ENCODE results near the gene MUC4.

Gene MUC4

DNA sequence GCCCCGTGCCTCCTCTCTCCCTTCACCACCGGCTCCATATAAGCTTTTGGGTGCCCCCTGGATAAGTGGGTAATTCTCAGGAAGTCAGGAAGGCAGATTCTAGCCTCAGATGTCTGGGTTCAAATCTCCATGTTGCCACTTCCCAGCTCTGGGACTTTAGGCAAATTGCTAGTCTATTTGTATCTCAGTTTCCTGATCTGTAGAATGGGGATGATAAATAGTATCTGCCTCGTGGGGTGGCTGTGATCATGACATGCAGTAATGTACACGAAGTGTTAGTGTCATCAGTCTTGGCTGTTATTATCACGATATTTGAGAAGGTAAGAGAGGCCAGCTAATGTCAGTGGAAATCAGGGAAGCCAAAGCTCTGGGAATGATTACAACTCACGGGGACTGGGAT lies 43.3 kb downstream of the MUC4 start:
- H3F3A ChIP-seq (ENCODE audit: low read depth), result no peaks in the 10 kb centered on the region
- no peak overlapping the region for H2AFZ ChIP-seq (ENCODE audit: low read length)
- no peak overlapping the region for H3K9ac ChIP-seq (ENCODE audit: low read depth, low read length, poor library complexity, severe bottlenecking)
- no peaks in the 10 kb centered on the region for H3K36me3 ChIP-seq (ENCODE audit: insufficient read depth, low read length)
- no peaks in the 10 kb centered on the region for H3K9me2 ChIP-seq (replicated peaks; ENCODE audit: low read depth, low read length)
- H3K27me3 ChIP-seq (ENCODE audit: insufficient read depth, low read length, poor library complexity, severe bottlenecking), result no peaks in the 10 kb centered on the region
- H3K79me2 ChIP-seq (ENCODE audit: insufficient read depth, low read length), result no peaks in the 10 kb centered on the region
- no peak overlapping the region for H3K4me2 ChIP-seq (ENCODE audit: low read depth, low read length, poor library complexity, severe bottlenecking)
- no peaks in the 10 kb centered on the region for H4K20me1 ChIP-seq (ENCODE audit: insufficient read depth, low read length, poor library complexity, severe bottlenecking)
- no peak overlapping the region for H3K4me3 ChIP-seq (ENCODE audit: low read length, poor library complexity, severe bottlenecking)
- no peaks in the 10 kb centered on the region for H3K9me3 ChIP-seq (ENCODE audit: insufficient read depth, low read depth, low read length)
- no peaks in the 10 kb centered on the region for H3K4me1 ChIP-seq (ENCODE audit: insufficient read depth, low read length, poor library complexity, severe bottlenecking)
- TF ChIP-seq CTCF (conservative IDR thresholded peaks at IDR 0.05; ENCODE audit: low read length) (no peak), EZH2phosphoT487 (IDR thresholded peaks at IDR 0.05; ENCODE audit: borderline replicate concordance) (no peak)

GRCh38 chr3:195767792-195768191 lies 43.9 kb downstream of the MUC4 start:
- Histone ChIP-seq H3K9me2 (replicated peaks; ENCODE audit: low read depth, low read length) (no peaks in the 10 kb centered on the region), H3K4me2 (ENCODE audit: low read depth, low read length, poor library complexity, severe bottlenecking) (no peak overlapping the region), H3K9ac (ENCODE audit: low read depth, low read length, poor library complexity, severe bottlenecking) (no peak overlapping the region), H2AFZ (ENCODE audit: low read length) (no peak overlapping the region), H3K9me3 (ENCODE audit: insufficient read depth, low read depth, low read length) (no peaks in the 10 kb centered on the region), H3K79me2 (ENCODE audit: insufficient read depth, low read length) (no peaks in the 10 kb centered on the region), H3K36me3 (ENCODE audit: insufficient read depth, low read length) (no peaks in the 10 kb centered on the region), H3F3A (ENCODE audit: low read depth) (no peaks in the 10 kb centered on the region), H4K20me1 (ENCODE audit: insufficient read depth, low read length, poor library complexity, severe bottlenecking) (no peaks in the 10 kb centered on the region), H3K27me3 (ENCODE audit: insufficient read depth, low read length, poor library complexity, severe bottlenecking) (no peaks in the 10 kb centered on the region), H3K4me3 (ENCODE audit: low read length, poor library complexity, severe bottlenecking) (no peak overlapping the region), H3K4me1 (ENCODE audit: insufficient read depth, low read length, poor library complexity, severe bottlenecking) (no peaks in the 10 kb centered on the region)
- TF ChIP-seq EZH2phosphoT487 (IDR thresholded peaks at IDR 0.05; ENCODE audit: borderline replicate concordance) (no peak), CTCF (conservative IDR thresholded peaks at IDR 0.05; ENCODE audit: low read length) (no peak)

DNA sequence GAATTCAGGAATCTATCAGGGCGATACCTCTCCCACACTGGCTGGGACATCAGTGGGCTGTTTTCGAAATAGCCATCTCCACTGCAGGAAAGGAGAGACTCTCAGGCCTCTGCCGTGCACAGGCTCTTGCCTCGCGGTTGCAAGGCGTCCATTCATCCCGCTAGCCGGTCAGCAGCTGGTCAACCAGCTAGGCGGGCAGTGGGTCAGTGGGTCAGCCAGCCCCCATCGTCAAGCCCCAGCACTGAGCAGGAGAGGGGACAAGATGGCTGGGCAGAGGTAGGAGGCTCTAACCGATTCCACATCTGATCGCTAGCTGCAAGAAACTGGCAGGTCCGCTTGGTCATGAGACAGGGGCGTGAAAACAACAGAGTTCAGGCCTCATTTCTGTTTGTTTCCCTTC lies 45.1 kb downstream of the MUC4 start:
- H3K9ac ChIP-seq (ENCODE audit: low read depth, low read length, poor library complexity, severe bottlenecking), result no peak overlapping the region

More for the DNA sequence above, 45.1 kb downstream of the MUC4 start:
- Histone ChIP-seq H3K4me2 (ENCODE audit: low read depth, low read length, poor library complexity, severe bottlenecking) (no peak overlapping the region), H3K9me2 (replicated peaks; ENCODE audit: low read depth, low read length) (no peaks in the 10 kb centered on the region), H3K36me3 (ENCODE audit: insufficient read depth, low read length) (no peaks in the 10 kb centered on the region), H3K4me1 (ENCODE audit: insufficient read depth, low read length, poor library complexity, severe bottlenecking) (no peaks in the 10 kb centered on the region), H3K9me3 (ENCODE audit: insufficient read depth, low read depth, low read length) (no peaks in the 10 kb centered on the region), H2AFZ (ENCODE audit: low read length) (no peak overlapping the region), H3K79me2 (ENCODE audit: insufficient read depth, low read length) (no peaks in the 10 kb centered on the region), H3K27me3 (ENCODE audit: insufficient read depth, low read length, poor library complexity, severe bottlenecking) (no peaks in the 10 kb centered on the region), H3K4me3 (ENCODE audit: low read length, poor library complexity, severe bottlenecking) (no peak overlapping the region), H3F3A (ENCODE audit: low read depth) (no peaks in the 10 kb centered on the region), H4K20me1 (ENCODE audit: insufficient read depth, low read length, poor library complexity, severe bottlenecking) (no peaks in the 10 kb centered on the region)
- TF ChIP-seq EZH2phosphoT487 (IDR thresholded peaks at IDR 0.05; ENCODE audit: borderline replicate concordance) (no peak), CTCF (conservative IDR thresholded peaks at IDR 0.05; ENCODE audit: low read length) (no peak)
